Measurements from ENCODE around the gene WDR11.
A peak's percentile ranks its signal among the peaks of the same experiment; 100 is the strongest.

Gene WDR11

DNA sequence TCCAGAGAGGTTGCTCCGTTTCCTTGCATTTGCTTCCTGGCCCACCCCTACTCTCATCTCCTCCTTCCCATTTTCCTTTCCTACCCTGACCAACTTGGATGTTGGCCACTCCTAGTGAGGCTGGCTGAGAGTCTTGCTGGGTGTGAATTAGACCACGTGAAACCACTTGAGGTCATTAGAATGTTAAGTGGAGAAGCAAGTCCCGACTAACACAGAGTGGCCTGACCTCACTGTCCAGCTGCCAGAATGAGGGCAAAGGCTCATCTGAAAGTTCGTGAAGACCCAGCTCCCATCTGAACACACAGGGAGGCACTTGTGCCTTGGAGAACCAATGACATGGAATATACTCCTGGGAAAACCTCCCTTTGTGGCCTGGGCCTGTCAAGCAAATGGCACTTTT lies 80.8 kb downstream of the WDR11 start:
- Histone ChIP-seq H3K4me3 (ENCODE audit: low read length) (no peak overlapping the region), H3K9me3 (ENCODE audit: control insufficient read depth, low read length) (no peaks in the 10 kb centered on the region), H3K36me3 (ENCODE audit: control insufficient read depth, insufficient read depth, low read length) (no peaks in the 10 kb centered on the region), H3K4me1 (ENCODE audit: control insufficient read depth, insufficient read depth, low read length) (no peaks in the 10 kb centered on the region), H3K27me3 (ENCODE audit: control insufficient read depth, insufficient read depth, low read length) (no peaks in the 10 kb centered on the region), H3K9ac (ENCODE audit: low read length) (no peak overlapping the region)

DNA sequence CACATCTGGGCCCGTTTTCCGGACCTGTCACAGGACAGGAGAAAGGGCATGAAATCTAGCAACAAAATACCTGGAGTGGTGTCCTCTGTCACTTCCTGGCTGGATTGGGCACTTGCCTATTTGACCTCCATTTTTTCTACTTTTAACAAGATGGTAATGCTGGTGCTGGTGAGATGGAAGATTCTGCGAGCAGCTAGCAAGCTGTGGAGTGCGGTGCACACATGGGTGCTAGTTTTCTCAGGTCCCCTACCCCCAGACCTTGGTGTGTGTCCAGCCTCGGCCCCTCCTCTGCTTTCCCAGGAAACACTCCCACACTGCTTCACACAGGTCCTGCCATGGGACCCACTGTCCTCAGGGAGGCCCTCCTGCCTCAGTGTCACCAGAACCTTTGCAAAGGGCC lies 87.7 kb downstream of the WDR11 start:
- Histone ChIP-seq H3K4me1 (ENCODE audit: control insufficient read depth, insufficient read depth, low read length) (peaks cover 10% of the 10 kb centered on the region), H3K27me3 (ENCODE audit: control insufficient read depth, insufficient read depth, low read length) (no peaks in the 10 kb centered on the region), H3K9me3 (ENCODE audit: control insufficient read depth, low read length) (no peaks in the 10 kb centered on the region), H3K9ac (ENCODE audit: low read length) (no peak overlapping the region), H3K36me3 (ENCODE audit: control insufficient read depth, insufficient read depth, low read length) (no peaks in the 10 kb centered on the region), H3K4me3 (ENCODE audit: low read length) (no peak overlapping the region)

DNA sequence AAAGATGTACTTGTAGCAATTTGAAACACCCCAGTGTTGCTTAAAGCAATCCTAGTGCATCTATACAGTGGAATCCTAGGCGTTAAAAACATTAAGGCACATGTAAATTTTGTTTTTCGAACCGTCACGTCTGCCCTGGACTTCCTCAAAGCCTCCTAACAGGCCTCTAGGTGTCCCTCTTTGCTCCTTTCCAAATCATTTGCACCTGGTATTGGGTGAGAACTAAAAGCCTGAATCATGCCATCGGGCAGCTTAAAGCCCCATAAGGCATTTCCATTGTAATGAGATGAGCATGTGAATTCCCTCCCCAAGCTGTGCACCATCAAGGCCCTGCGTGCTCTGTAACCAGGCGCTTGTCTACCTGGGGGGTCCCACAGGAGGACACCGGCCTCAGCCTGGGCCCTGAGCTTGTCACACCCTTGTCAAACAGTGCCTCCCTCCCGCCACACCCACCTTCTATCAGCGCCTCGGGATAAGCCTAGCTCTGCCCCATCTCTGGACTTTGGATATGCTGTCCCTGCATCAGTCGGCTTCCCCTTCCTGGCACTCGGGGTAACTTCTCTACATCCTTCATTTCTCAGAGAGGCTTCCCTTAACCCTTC lies 89.2 kb downstream of the WDR11 start:
- Histone ChIP-seq H3K27me3 (ENCODE audit: control insufficient read depth, insufficient read depth, low read length) (no peaks in the 10 kb centered on the region), H3K4me3 (ENCODE audit: low read length) (no peak overlapping the region), H3K9ac (ENCODE audit: low read length) (no peak overlapping the region), H3K9me3 (ENCODE audit: control insufficient read depth, low read length) (no peaks in the 10 kb centered on the region), H3K36me3 (ENCODE audit: control insufficient read depth, insufficient read depth, low read length) (no peaks in the 10 kb centered on the region), H3K4me1 (ENCODE audit: control insufficient read depth, insufficient read depth, low read length) (peaks cover 10% of the 10 kb centered on the region)

GRCh38 chr10:120941501-120941900 lies 90.3 kb downstream of the WDR11 start:
- no peaks in the 10 kb centered on the region for H3K27me3 ChIP-seq (ENCODE audit: control insufficient read depth, insufficient read depth, low read length)
- H3K36me3 ChIP-seq (ENCODE audit: control insufficient read depth, insufficient read depth, low read length): no peaks in the 10 kb centered on the region
- H3K4me3 ChIP-seq (ENCODE audit: low read length): no peak overlapping the region
- peaks cover 21% of the 10 kb centered on the region for H3K4me1 ChIP-seq (ENCODE audit: control insufficient read depth, insufficient read depth, low read length)
- H3K9me3 ChIP-seq (ENCODE audit: control insufficient read depth, low read length): no peaks in the 10 kb centered on the region
- no peak overlapping the region for H3K9ac ChIP-seq (ENCODE audit: low read length)

GRCh38 chr10:120942806-120943413 lies 91.7 kb downstream of the WDR11 start:
- Histone ChIP-seq H3K4me3 (ENCODE audit: low read length) (no peak overlapping the region), H3K9me3 (ENCODE audit: control insufficient read depth, low read length) (no peaks in the 10 kb centered on the region), H3K4me1 (ENCODE audit: control insufficient read depth, insufficient read depth, low read length) (peaks cover 22% of the 10 kb centered on the region), H3K36me3 (ENCODE audit: control insufficient read depth, insufficient read depth, low read length) (no peaks in the 10 kb centered on the region), H3K9ac (ENCODE audit: low read length) (no peak overlapping the region), H3K27me3 (ENCODE audit: control insufficient read depth, insufficient read depth, low read length) (no peaks in the 10 kb centered on the region)

DNA sequence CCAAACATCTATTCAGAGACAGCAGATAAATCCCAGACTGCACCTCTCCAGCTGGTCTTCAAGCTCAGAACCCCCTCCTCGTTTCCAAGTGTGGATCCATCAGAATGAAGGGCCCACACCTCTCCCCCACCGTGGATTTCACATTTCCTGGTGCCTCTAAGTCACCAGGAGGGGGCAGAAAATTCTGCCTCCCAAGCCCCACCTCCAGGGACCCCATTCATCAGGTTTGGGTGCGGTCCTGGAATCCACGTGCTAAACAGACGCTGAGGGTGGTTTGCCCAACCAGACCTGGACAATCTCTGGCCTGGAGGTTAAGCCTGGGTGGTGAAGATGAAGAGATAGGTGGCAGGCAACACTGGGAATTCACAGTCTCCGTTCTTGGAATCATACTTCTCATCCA lies 92.4 kb downstream of the WDR11 start:
- H3K36me3 ChIP-seq (ENCODE audit: control insufficient read depth, insufficient read depth, low read length): no peaks in the 10 kb centered on the region
- no peak overlapping the region for H3K4me3 ChIP-seq (ENCODE audit: low read length)
- H3K9me3 ChIP-seq (ENCODE audit: control insufficient read depth, low read length): no peaks in the 10 kb centered on the region
- no peak overlapping the region for H3K9ac ChIP-seq (ENCODE audit: low read length)
- H3K27me3 ChIP-seq (ENCODE audit: control insufficient read depth, insufficient read depth, low read length): no peaks in the 10 kb centered on the region
- H3K4me1 ChIP-seq (ENCODE audit: control insufficient read depth, insufficient read depth, low read length): peaks cover 22% of the 10 kb centered on the region

DNA sequence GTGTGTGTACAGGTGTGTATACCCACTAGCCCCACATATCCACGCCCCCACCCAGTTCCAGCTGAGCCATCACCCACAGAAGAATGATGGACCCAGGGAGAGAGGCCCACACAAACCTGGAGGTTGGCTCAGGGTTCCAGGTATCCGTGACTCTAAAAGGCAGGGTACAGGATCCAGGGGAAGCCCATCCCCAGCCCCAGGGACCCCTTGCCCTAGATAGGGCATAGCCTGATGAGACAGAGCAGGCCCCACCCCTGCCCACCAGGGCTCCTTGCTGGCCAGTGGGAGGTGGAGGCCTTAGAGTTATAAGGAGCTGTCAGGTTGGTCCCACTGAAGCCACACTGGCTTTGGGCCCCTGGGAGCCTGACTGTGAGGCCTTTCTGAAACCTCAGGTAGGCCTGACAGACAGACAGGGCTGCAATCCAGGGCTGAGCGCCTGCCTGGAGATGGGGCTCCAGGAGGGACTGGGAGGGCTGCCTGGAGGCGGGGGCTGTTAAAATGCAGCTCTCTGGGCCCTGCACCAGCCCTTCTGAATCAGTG lies 93.5 kb downstream of the WDR11 start:
- Histone ChIP-seq H3K9ac (ENCODE audit: low read length) (no peak overlapping the region), H3K36me3 (ENCODE audit: control insufficient read depth, insufficient read depth, low read length) (no peaks in the 10 kb centered on the region), H3K9me3 (ENCODE audit: control insufficient read depth, low read length) (no peaks in the 10 kb centered on the region), H3K4me1 (ENCODE audit: control insufficient read depth, insufficient read depth, low read length) (peaks cover 29% of the 10 kb centered on the region), H3K4me3 (ENCODE audit: low read length) (no peak overlapping the region), H3K27me3 (ENCODE audit: control insufficient read depth, insufficient read depth, low read length) (no peaks in the 10 kb centered on the region)

DNA sequence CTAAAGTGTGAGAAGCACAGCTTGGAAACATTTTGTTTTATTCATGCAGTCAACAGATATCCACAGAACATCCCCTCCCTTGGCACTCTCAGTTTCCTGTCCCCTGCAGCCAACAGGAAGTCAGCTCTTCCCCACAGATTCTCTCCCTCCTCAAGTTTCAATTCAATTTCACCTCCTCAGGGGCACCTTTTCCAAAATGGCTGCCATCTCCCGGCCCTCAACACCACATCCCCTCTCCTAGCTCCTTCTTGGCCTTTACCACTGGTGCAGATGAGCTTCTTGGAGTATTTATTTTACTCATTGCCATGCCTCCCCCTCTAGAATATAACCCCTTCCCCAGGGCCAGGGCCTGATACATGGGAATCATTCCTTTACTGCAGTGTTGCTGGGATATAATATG lies 94.0 kb downstream of the WDR11 start:
- H3K36me3 ChIP-seq (ENCODE audit: control insufficient read depth, insufficient read depth, low read length): no peaks in the 10 kb centered on the region
- no peak overlapping the region for H3K9ac ChIP-seq (ENCODE audit: low read length)
- no peaks in the 10 kb centered on the region for H3K9me3 ChIP-seq (ENCODE audit: control insufficient read depth, low read length)
- no peak overlapping the region for H3K4me3 ChIP-seq (ENCODE audit: low read length)
- H3K4me1 ChIP-seq (ENCODE audit: control insufficient read depth, insufficient read depth, low read length): peaks cover 28% of the 10 kb centered on the region
- no peaks in the 10 kb centered on the region for H3K27me3 ChIP-seq (ENCODE audit: control insufficient read depth, insufficient read depth, low read length)

GRCh38 chr10:120945801-120946302 lies 94.7 kb downstream of the WDR11 start:
- no peak overlapping the region for H3K9ac ChIP-seq (ENCODE audit: low read length)
- no peak overlapping the region for H3K4me3 ChIP-seq (ENCODE audit: low read length)
- H3K9me3 ChIP-seq (ENCODE audit: control insufficient read depth, low read length): no peaks in the 10 kb centered on the region
- no peaks in the 10 kb centered on the region for H3K36me3 ChIP-seq (ENCODE audit: control insufficient read depth, insufficient read depth, low read length)
- H3K27me3 ChIP-seq (ENCODE audit: control insufficient read depth, insufficient read depth, low read length): no peaks in the 10 kb centered on the region
- peaks cover 21% of the 10 kb centered on the region for H3K4me1 ChIP-seq (ENCODE audit: control insufficient read depth, insufficient read depth, low read length)

- Histone ChIP-seq H3K36me3 (ENCODE audit: control insufficient read depth, insufficient read depth, low read length) (no peaks in the 10 kb centered on the region), H3K4me3 (ENCODE audit: low read length) (no peak overlapping the region), H3K4me1 (ENCODE audit: control insufficient read depth, insufficient read depth, low read length) (peaks cover 19% of the 10 kb centered on the region), H3K27me3 (ENCODE audit: control insufficient read depth, insufficient read depth, low read length) (no peaks in the 10 kb centered on the region), H3K9ac (ENCODE audit: low read length) (no peak overlapping the region), H3K9me3 (ENCODE audit: control insufficient read depth, low read length) (no peaks in the 10 kb centered on the region)
These were observed 95.3 kb downstream of the WDR11 start for GRCh38 chr10:120946497-120946896.

DNA sequence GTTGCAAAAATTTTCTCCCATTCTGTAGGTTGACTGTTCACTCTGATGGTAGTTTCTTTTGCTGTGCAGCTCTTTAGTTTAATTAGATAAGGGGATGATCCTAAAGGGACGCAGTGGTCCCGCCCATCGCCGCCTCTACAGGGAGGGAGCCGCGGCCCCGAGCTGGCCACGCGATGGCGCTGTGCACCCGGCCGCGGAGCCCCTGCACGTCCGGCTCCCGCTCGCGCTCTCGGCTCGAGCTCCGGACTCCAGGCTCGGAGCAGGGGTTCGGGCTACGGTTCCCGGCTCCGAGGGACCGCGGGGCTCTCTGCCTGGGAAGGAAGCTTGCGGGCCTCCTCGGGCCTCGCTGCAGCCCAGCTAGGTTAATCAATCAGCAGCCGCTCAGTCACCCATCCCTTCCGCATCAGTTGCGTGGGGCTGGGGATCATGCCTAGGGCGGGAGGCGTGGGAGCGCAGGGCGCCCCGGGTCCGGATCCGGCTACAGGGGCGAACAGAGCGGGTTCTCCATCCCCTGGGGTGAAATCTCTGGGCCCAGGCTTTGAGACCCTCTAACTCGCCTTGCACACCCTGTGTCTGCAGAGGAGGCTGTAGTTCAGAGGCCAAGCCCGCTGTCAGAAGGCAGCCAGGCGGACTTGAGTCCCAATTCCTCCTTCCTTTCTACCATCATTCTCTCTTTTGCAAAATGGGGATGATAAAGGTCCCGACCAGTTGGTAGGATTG lies 97.9 kb downstream of the WDR11 start:
- peaks cover 5% of the 10 kb centered on the region for H3K9me3 ChIP-seq (ENCODE audit: control insufficient read depth, low read length)
- no peaks in the 10 kb centered on the region for H3K27me3 ChIP-seq (ENCODE audit: control insufficient read depth, insufficient read depth, low read length)
- no peak overlapping the region for H3K4me3 ChIP-seq (ENCODE audit: low read length)
- peaks cover 19% of the 10 kb centered on the region for H3K4me1 ChIP-seq (ENCODE audit: control insufficient read depth, insufficient read depth, low read length)
- no peaks in the 10 kb centered on the region for H3K36me3 ChIP-seq (ENCODE audit: control insufficient read depth, insufficient read depth, low read length)
- H3K9ac ChIP-seq (ENCODE audit: low read length): peak overlapping the region; percentile 49

GRCh38 chr10:120949609-120950031 lies 98.5 kb downstream of the WDR11 start:
- peaks cover 19% of the 10 kb centered on the region for H3K4me1 ChIP-seq (ENCODE audit: control insufficient read depth, insufficient read depth, low read length)
- no peak overlapping the region for H3K9ac ChIP-seq (ENCODE audit: low read length)
- peaks cover 7% of the 10 kb centered on the region for H3K9me3 ChIP-seq (ENCODE audit: control insufficient read depth, low read length)
- no peaks in the 10 kb centered on the region for H3K36me3 ChIP-seq (ENCODE audit: control insufficient read depth, insufficient read depth, low read length)
- no peaks in the 10 kb centered on the region for H3K27me3 ChIP-seq (ENCODE audit: control insufficient read depth, insufficient read depth, low read length)
- no peak overlapping the region for H3K4me3 ChIP-seq (ENCODE audit: low read length)
